HG02870 (cell line): ENCODE data around the gene CACHD1.
"Not testable (repeated sequence)": the region's sequence is repeated elsewhere in the genome, so short reads cannot be mapped to it uniquely, and the experiment has no call there.

Source experiments
- ATAC-seq: cut with Tn5 transposase; IDR thresholded peaks from one replicate; pipeline ENCODE4 v1.9.1; 2021; ENCODE audit warnings: mild to moderate bottlenecking, moderate library complexity; ENCODE audit not compliant: unreplicated experiment

Gene CACHD1

DNA sequence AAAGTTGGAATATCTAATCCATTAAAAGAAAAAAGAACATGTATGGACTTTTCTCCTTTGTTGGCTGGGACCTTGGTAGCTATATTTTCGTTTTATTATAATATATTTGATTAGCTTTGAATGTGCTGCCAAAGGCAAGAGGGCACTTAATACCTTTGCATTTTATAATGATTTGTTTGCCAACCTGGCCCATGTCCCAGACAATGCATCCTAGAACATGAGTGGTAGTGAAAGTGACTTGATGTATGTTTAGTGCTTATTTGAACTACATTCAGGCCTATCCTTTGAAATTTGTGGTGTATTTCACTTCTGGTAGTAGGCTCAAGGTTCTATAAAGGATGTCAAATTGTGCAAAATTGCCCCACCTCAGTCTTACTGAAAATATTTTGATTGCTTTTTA lies 25.9 kb downstream of the CACHD1 start:
- ATAC-seq = no peak

GRCh38 chr1:64496606-64497005 lies 26.7 kb downstream of the CACHD1 start:
- no peak for ATAC-seq

DNA sequence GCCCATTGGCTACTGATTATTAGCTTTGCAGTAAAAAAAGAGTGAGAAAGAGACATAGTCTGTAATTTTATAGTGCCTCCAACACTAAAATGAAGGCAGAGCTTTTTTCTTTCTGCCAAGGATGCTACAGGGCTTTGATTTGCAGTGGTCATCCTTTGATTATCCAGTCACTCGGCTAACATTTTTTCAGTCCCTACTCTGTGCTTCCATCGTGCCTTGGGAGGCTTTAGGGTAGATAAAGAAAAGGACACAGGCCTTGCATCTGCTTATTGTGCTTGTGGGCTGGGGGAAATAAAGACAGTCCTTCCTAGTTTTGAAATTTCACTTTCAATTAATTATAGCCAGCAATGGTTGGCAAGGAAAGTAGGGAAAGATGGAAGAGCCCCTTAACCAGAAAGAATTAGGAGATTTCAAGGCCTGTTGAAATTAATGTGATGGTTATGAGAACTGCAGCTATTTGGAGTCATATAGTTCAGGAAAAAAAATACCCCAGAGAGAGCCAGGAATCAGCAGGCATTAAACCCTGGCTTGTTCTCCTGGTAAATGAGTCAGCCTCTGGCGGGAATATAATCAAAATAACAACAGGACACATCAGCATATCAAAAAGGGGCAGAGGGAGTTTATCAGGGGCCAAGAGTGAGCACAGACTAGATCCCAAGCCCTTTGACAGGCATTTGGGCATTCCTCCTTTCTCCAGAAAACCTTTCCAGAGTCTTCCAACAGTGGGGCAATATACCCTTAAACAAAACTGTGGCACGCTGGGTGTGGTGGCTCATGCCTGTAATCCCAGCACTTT lies 27.4 kb downstream of the CACHD1 start:
- ATAC-seq = no peak

GRCh38 chr1:64498325-64498724 lies 28.4 kb downstream of the CACHD1 start:
- ATAC-seq = no peak

GRCh38 chr1:64499011-64499410 lies 29.1 kb downstream of the CACHD1 start:
- no peak for ATAC-seq

DNA sequence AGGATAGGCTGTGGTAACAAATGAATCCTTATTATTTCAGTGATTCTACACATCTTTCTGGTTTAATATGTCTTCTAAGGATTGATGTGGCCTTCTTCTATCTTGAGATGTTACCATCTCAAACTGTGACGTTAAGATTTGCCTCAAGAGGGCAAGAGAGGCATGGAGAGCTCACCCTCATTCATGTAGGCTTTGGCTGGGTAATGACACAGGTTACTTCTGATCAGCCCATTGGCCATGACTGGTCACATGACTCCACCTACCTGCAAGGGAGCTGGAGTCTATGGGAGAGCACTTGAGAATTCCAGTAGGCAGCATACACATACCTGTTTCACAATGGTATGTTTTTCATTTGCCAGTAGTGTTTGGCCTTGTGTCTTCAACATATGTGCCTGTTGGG lies 30.0 kb downstream of the CACHD1 start:
- no peak for ATAC-seq

DNA sequence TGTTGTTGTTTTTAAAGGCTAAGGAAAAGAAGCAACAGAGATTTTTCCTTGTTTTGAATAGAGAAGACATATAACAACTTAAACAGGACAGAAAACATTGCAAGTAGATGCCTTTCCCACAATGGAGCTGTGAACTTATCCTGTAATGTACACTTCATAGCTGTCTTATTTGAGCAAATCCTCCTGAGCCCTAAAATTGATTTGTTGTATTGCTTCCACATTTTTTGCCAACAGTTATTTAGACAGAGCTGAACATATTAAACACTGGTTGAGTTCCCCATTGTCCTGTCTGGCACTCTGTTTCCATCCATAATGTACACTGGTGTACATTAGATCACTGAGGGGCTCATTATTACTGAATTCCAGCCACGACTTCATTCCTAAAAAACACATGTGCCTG lies 32.2 kb downstream of the CACHD1 start:
- ATAC-seq = no peak

GRCh38 chr1:64502931-64503330 lies 33.0 kb downstream of the CACHD1 start:
- no peak for ATAC-seq

GRCh38 chr1:64505232-64505943 lies 35.5 kb downstream of the CACHD1 start:
- ATAC-seq = no peak

- no peak for ATAC-seq
These were observed 36.2 kb downstream of the CACHD1 start for GRCh38 chr1:64505944-64506655.

- ATAC-seq = no peak
These were observed 38.7 kb downstream of the CACHD1 start for GRCh38 chr1:64508629-64509028.

DNA sequence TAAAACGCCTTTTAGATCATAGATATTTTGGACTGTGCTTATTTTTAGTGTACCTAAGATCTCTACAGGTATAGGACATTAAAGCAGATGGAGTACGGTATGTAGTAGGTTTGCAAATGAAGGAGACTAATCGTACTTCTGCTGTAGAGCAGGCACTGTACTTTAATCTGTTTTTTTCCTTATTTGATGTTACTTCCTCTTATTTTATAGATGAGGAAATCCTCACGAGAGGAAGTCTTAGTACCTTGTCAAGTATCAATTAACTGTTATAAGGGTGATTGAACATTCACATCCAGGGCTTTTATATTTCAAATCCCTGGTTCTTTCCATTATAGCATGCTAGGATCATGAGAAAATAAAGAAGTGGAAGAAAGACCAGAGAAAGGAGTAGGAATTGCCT lies 41.1 kb downstream of the CACHD1 start:
- no peak for ATAC-seq

GRCh38 chr1:64512206-64512605 lies 42.3 kb downstream of the CACHD1 start:
- not testable (repeated sequence) for ATAC-seq

GRCh38 chr1:64513545-64513944 lies 43.6 kb downstream of the CACHD1 start:
- ATAC-seq = no peak

DNA sequence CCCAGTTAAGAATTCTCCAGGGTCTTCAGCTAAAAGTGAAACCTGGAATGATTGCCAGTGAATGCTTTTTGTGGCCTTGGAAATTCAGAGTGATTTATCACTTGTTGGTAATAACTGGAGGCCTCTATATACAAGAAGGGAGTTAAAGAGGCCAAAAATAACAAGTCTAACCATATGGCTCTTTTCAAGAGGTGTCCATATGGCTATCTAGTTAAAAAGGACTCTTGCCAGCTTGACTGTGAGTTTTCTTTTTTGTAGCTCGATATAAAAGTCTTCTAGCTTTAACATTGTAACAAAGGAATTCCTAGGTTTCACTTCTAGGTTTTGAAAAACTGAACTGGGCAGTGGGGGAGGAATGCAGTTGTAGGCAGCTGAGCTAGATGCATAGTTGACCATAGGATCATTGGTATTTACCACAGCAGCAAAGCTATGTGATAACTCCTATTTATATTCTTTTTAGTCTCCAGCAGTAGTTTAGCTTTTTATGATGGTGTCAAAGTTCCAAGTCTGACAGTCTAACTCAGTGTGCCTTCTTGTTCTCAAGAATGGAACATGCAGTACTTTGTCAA lies 44.4 kb downstream of the CACHD1 start:
- no peak for ATAC-seq

DNA sequence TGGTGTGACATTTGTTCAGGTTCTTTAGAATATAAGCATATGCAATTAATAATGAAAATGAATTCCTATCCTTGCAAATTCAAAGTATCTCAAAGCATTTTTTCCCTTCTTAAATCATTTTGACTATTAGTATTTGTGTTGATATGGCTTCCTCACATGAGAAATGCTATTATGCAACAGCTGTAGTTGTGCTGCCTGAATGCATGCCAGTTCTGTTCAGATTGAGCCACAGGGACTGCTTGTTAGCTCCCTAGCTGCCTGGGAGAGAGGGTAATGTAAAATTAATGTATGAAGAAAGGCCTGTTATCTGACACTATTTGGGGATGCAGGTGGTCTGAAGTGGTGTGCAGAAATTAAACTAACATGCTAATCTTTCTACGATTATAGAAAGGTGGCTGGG lies 45.5 kb downstream of the CACHD1 start:
- ATAC-seq = no peak

DNA sequence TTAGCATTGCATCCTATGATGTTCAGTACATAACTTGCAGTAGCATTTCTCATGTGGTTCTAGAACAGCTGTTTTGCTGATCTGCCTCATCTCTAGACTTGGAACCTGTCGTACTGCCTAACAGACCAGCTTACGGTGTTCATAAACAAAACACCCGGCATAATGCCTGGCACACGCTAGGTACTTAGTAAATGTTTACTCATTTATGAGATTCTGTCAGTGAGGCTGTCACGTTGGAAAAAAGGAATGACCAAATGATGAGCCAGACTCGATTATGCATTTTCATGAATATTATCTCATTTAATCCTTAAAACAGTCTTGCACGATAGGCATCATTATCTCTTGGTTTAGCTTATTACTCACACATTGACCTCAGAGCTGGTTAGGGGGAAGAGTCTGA lies 46.4 kb downstream of the CACHD1 start:
- no peak for ATAC-seq

- no peak for ATAC-seq
These were observed 47.1 kb downstream of the CACHD1 start for GRCh38 chr1:64516803-64517568.

GRCh38 chr1:64517640-64518039 lies 47.7 kb downstream of the CACHD1 start:
- no peak for ATAC-seq

GRCh38 chr1:64518692-64519481 lies 49.0 kb downstream of the CACHD1 start:
- no peak for ATAC-seq
